ENCODE measurements around the gene SLC39A13. TPM values are rescaled to one million over a fixed set of nuclear protein-coding genes. Genes with fewer than 3 reads are reported as not detected.

The SLC39A13 gene
- total RNA-seq, 1 experiment from 2014 or later: 32.5 TPM

DNA sequence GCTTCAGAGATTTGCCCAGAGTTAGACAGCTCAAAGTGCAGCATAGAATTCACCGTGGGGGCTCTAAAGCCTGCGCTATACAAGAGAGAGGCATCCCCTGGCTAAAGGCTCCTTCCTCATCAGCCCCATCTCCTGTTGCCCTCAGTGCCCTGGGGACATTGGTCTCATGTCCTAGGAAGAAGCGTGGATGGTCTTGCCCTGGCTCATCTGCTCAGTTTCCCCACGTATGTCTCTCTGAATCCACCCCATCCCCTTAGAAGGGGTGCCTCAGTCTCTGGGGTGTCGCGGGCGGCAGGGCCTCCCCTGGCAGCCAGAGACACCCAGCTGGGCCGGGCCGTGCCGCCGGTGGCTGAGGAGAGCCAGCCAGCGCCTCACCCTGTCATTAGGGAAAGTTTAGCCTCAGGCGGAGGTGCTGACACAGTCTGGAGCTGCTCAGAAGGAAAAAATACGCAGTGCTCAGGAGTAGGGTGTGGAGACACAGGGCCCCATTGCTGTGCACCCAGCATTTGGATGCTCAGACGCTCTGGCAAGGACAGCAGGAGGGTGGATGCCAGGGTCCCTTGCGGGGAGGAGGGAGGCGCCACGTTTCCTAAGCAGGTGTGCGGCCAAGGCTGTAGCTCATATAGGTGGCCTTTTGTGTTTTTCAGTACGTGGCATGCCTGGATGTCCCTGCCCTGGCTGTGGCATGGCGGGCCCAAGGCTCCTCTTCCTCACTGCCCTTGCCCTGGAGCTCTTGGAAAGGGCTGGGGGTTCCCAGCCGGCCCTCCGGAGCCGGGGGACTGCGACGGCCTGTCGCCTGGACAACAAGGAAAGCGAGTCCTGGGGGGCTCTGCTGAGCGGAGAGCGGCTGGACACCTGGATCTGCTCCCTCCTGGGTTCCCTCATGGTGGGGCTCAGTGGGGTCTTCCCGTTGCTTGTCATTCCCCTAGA, 1.3 kb downstream of the SLC39A13 start:
- ChIA-PET POLR2A (ENCODE audit: unreplicated experiment) (no interaction called here), CTCF (interaction anchor here (0.8 kb wide), 1 partner anchor 35 kb away, joined by 3 read pairs; no protein-coding TSS in a partner anchor)
- peak overlapping the region; percentile 72 for H3K27ac ChIP-seq (ENCODE audit: low read length)
- H3K4me1 ChIP-seq (ENCODE audit: insufficient read depth, low read length): peaks cover 24% of the 10 kb centered on the region
- no peaks in the 10 kb centered on the region; the same call in 1 of the 2 replicates for H3K36me3 ChIP-seq (ENCODE audit: low read depth, low read length)
- intact Hi-C loops (cut with micrococcal nuclease): loop anchor here (2.0 kb wide), 1 partner anchor 45 kb away; no protein-coding TSS in a partner anchor
- no peaks in the 10 kb centered on the region for H3K9me3 ChIP-seq (ENCODE audit: low read length)
- peak overlapping the region; percentile 88 for H3K4me3 ChIP-seq (ENCODE audit: low read length)
- H2AFZ ChIP-seq (ENCODE audit: low read length): peak overlapping the region; percentile 90
- TF ChIP-seq EZH2phosphoT487 (IDR thresholded peaks at IDR 0.05; ENCODE audit: borderline replicate concordance, low read length): no peak
- TF ChIP-seq, protein P1, sequence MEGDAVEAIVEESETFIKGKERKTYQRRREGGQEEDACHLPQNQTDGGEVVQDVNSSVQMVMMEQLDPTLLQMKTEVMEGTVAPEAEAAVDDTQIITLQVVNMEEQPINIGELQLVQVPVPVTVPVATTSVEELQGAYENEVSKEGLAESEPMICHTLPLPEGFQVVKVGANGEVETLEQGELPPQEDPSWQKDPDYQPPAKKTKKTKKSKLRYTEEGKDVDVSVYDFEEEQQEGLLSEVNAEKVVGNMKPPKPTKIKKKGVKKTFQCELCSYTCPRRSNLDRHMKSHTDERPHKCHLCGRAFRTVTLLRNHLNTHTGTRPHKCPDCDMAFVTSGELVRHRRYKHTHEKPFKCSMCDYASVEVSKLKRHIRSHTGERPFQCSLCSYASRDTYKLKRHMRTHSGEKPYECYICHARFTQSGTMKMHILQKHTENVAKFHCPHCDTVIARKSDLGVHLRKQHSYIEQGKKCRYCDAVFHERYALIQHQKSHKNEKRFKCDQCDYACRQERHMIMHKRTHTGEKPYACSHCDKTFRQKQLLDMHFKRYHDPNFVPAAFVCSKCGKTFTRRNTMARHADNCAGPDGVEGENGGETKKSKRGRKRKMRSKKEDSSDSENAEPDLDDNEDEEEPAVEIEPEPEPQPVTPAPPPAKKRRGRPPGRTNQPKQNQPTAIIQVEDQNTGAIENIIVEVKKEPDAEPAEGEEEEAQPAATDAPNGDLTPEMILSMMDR (conservative IDR thresholded peaks at IDR 0.05; ENCODE audit: low read depth, low read length): no peak
- no peak for TF ChIP-seq EZH2 (IDR thresholded peaks at IDR 0.05; ENCODE audit: low read length, unreplicated experiment)
- peak; percentile 14 for ATAC-seq
- peak overlapping the region; percentile 98 for H3K4me2 ChIP-seq (ENCODE audit: low read length)
- peaks cover 26% of the 10 kb centered on the region for H3K79me2 ChIP-seq (ENCODE audit: low read length)
- peak; percentile 58 for DNase-seq
- H3K9ac ChIP-seq (ENCODE audit: low read length): peak overlapping the region; percentile 81
- no peaks in the 10 kb centered on the region for H3F3A ChIP-seq (ENCODE audit: low read length, unreplicated experiment)
- BruUV-seq (replicated peaks): no TSS peak
- no peaks in the 10 kb centered on the region for H4K20me1 ChIP-seq (ENCODE audit: low read length)
- no peaks in the 10 kb centered on the region for H3K9me2 ChIP-seq (replicated peaks; ENCODE audit: low read length)
- no peaks in the 10 kb centered on the region for H3K27me3 ChIP-seq (ENCODE audit: low read length)

DNA sequence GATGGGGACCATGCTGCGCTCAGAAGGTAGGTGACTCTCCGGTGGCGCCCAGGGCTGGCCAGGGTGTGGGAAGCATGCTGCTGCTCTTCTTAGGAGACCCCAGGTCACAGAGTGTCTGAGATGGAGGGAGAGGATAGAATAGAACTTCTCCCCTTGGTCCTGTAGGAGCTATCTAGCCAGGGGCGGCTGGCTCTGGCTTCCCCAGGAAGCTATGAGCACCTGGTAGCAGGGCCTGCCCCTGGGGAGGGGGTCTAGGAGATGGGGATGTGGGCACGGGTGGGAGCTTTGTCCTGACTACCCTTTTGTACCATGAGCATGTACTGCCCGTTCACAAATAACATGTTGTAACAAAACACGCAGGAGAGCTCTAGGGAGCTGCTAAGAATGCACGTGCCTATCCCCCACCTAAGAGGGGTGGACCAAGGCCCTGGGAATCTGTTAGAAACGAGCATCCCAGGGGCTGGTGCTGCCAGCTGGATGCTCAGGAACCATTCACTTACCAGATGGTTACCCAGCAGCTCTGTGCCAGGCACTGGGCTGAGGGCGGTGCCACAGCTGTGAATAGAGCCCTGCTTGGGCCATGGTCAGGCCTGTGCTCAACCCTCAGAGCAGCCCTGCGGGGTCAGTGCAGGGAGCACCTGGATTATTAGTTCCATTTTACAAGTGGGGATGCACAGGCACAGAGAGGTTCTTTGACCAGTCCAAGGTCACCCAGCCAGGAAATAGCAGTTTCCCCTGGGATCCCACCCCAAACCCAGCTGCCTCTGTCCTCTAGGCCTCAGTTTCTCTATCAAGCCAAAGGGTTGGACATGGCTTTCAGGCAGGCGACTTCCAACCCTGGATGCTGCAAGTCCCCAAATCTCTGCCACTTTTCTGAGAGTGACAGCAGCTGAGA, 2.2 kb downstream of the SLC39A13 start:
- Histone ChIP-seq H4K20me1 (ENCODE audit: low read length) (no peaks in the 10 kb centered on the region), H3K27ac (ENCODE audit: low read length) (no peak overlapping the region), H3K4me2 (ENCODE audit: low read length) (peak overlapping the region; percentile 98), H3K79me2 (ENCODE audit: low read length) (peaks cover 26% of the 10 kb centered on the region), H2AFZ (ENCODE audit: low read length) (no peak overlapping the region), H3K9me2 (replicated peaks; ENCODE audit: low read length) (no peaks in the 10 kb centered on the region), H3F3A (ENCODE audit: low read length, unreplicated experiment) (no peaks in the 10 kb centered on the region), H3K36me3 (ENCODE audit: low read depth, low read length) (no peaks in the 10 kb centered on the region; the same call in 1 of the 2 replicates), H3K4me1 (ENCODE audit: insufficient read depth, low read length) (peaks cover 29% of the 10 kb centered on the region), H3K27me3 (ENCODE audit: low read length) (no peaks in the 10 kb centered on the region), H3K4me3 (ENCODE audit: low read length) (peak overlapping the region; percentile 88; the same call in 1 of the 2 replicates), H3K9me3 (ENCODE audit: low read length) (no peaks in the 10 kb centered on the region), H3K9ac (ENCODE audit: low read length) (no peak overlapping the region)
- TF ChIP-seq, protein P1 (conservative IDR thresholded peaks at IDR 0.05; ENCODE audit: low read depth, low read length): no peak
- no peak for TF ChIP-seq EZH2 (IDR thresholded peaks at IDR 0.05; ENCODE audit: low read length, unreplicated experiment)
- TF ChIP-seq EZH2phosphoT487 (IDR thresholded peaks at IDR 0.05; ENCODE audit: borderline replicate concordance, low read length): no peak
- no TSS peak for BruUV-seq (replicated peaks)
- ATAC-seq (no peak), DNase-seq (no peak)
- CTCF ChIA-PET: interaction anchor here (0.8 kb wide), 1 partner anchor 36 kb away, joined by 3 read pairs; no protein-coding TSS in a partner anchor
- POLR2A ChIA-PET (ENCODE audit: unreplicated experiment): no interaction called here
- intact Hi-C loops (cut with micrococcal nuclease): no loop called here
